Measurements from ENCODE around the gene ARID5A. TPM values are rescaled to one million over a fixed set of nuclear protein-coding genes. Genes with fewer than 3 reads are reported as not detected.
A peak's percentile ranks its signal among the peaks of the same experiment; 100 is the strongest.

Gene ARID5A
- total RNA-seq, 6 experiments from 2014 or later: 13.2 to 23.1 (median 16.9) TPM

DNA sequence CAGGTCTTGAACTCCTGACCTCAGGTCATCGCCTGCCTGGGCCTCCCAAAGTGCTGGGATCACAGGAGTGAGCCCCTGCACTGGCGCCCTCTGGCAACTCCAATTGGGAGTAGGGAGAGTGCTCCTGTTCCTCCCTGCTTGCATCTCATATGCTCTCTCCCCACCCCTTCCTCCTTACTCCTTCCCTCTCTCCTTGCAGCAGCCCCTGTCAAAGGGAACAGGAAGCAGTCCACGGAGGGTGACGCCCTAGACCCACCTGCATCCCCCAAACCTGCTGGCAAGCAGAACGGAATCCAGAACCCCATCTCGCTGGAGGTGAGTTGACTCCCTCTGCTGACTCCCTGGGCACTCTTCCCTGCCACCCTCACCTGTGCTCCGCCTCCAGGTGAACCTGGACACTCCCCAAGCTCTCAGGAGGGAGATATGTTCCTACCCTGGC, 10.7 kb downstream of the ARID5A start:
- ATAC-seq (no peak), DNase-seq (no peak)
- Histone ChIP-seq H3K36me3 (peaks cover 0 to 3% (median 1%) of the 10 kb centered on the region in 4 donors), H3K27ac (no peak overlapping the region), H3K4me3 (no peak overlapping the region), H3K27me3 (no peaks in the 10 kb centered on the region), H3K9me3 (no peaks in the 10 kb centered on the region), H3K4me1 (peaks cover 0 to 12% (median 3%) of the 10 kb centered on the region in 4 donors)
- 87% methylated on average over 5 of the region's 7 CpGs for WGBS (ENCODE audit: insufficient coverage, low coverage, low lambda C conversion rate, missing lambda C conversion rate)
- intact Hi-C loops (cut with DNase I): no loop called here
- TF ChIP-seq POLR2A (IDR thresholded peaks at IDR 0.05) (no peak), CTCF (IDR thresholded peaks at IDR 0.05) (no peak)

DNA sequence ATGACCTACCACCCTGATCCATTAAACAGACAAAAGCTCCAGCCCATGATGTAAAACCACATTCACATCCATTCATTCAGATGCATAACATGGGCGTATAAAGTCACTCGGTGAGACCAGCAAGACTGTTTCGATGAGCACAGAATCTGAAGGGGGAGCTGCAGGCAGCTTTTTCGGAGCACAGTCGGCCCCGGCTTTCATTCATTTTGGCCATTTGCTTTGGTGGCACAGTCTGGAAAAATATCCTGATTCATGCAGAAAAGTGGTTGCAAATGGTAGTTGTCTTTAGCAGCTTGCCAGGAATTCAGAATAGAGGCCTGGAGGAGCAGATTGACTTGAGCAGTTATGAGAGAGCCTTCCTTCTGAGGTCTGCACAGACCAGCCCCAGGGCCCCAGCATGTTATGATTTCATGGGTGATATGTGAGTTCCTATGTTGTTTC, 11.2 kb downstream of the ARID5A start:
- peaks cover 0 to 3% (median 1%) of the 10 kb centered on the region in 4 donors for H3K36me3 ChIP-seq
- intact Hi-C loops (cut with DNase I): no loop called here
- no peaks in the 10 kb centered on the region for H3K9me3 ChIP-seq
- H3K27ac ChIP-seq: no peak overlapping the region
- DNase-seq (no peak), ATAC-seq (no peak)
- 92% methylated on average over 6 of the region's 6 CpGs for WGBS (ENCODE audit: insufficient coverage, low coverage, low lambda C conversion rate, missing lambda C conversion rate)
- H3K4me1 ChIP-seq: peaks cover 0 to 12% (median 3%) of the 10 kb centered on the region in 4 donors
- H3K27me3 ChIP-seq: no peaks in the 10 kb centered on the region
- H3K4me3 ChIP-seq: no peak overlapping the region
- TF ChIP-seq POLR2A (IDR thresholded peaks at IDR 0.05) (no peak), CTCF (IDR thresholded peaks at IDR 0.05) (no peak)

- Histone ChIP-seq H3K4me1 (peaks cover 0 to 13% (median 3%) of the 10 kb centered on the region in 4 donors), H3K27me3 (no peaks in the 10 kb centered on the region), H3K27ac (no peak overlapping the region), H3K36me3 (peaks cover 0 to 3% (median 1%) of the 10 kb centered on the region in 4 donors), H3K4me3 (no peak overlapping the region), H3K9me3 (no peaks in the 10 kb centered on the region)
- no peak for TF ChIP-seq CTCF (IDR thresholded peaks at IDR 0.05)
- TF ChIP-seq POLR2A (IDR thresholded peaks at IDR 0.05): no peak
- DNase-seq: no peak
- no peak for ATAC-seq
- WGBS (ENCODE audit: insufficient coverage, low coverage, low lambda C conversion rate, missing lambda C conversion rate): 100% methylated on average over 5 of the region's 24 CpGs
- intact Hi-C loops (cut with DNase I): no loop called here
Measured at GRCh38 chr2:96548558-96549465, 12.3 kb downstream of the ARID5A start.

GRCh38 chr2:96549466-96549785, 12.9 kb downstream of the ARID5A start:
- Histone ChIP-seq H3K4me3 (no peak overlapping the region), H3K36me3 (peaks cover 0 to 3% (median 1%) of the 10 kb centered on the region in 4 donors)
- no CpG with 5 or more reads among the region's 4 CpGs for WGBS (ENCODE audit: insufficient coverage, low coverage, low lambda C conversion rate, missing lambda C conversion rate)

More at GRCh38 chr2:96549466-96549785, 12.9 kb downstream of the ARID5A start:
- ATAC-seq: no peak
- H3K27ac ChIP-seq: peak overlapping the region in 1 of 3 donors; percentile 29
- DNase-seq: no peak
- H3K27me3 ChIP-seq: no peaks in the 10 kb centered on the region
- no peak for TF ChIP-seq CTCF (IDR thresholded peaks at IDR 0.05)
- no peak for TF ChIP-seq POLR2A (IDR thresholded peaks at IDR 0.05)
- no peaks in the 10 kb centered on the region for H3K9me3 ChIP-seq
- peaks cover 0 to 19% (median 3%) of the 10 kb centered on the region in 4 donors for H3K4me1 ChIP-seq
- intact Hi-C loops (cut with DNase I): no loop called here

Measured in right lobe of liver (tissue), 6 donors.